ENCODE measurements around the gene TRIM33.

TRIM33 gene

DNA sequence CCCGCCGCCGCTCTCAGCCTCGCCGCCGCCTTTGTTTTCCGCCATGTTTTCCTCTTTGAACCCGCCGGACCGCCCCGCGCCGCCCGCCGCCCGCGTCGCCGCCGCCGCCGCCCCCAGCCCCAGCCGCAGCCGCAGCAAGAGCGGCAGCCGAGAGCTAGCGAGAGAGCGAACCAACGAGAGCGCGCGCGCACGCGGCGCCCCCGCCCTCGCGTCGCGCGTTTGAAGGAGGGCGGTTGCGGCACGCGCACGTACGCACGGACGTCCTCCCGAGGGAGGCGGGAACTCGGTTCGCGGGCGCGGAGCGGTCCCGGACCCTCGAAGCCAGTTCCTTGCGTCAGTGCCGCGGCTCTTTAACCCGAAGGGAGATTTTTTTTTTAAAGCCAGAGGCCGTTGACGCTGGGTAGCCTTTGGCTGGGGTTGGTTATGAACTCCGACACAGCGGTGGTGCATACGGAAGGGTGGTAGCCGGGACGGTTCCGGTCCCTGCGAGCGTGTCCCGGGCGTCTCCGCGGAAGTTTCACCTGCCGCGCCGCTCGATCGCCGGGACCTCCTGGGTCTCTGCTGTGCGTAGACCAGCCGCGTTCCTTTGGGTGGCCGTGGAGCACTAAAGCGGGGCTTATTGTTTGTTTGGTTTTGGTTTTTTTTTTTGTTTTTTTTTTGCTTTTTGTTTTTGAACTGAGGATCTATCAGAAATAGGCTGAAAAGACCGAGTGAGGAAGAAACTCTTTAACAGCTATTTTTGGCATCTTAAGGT, at the start of gene TRIM33:
TRIM33 (minus strand) TSS at position 172 of the 754 bp plus-strand sequence; CDS start at position 45, 127 bp downstream.
- DNase-seq (ENCODE audit: low read depth in 1 of 2, low spot score in 1 of 2): peak; percentile 83 to 89

DNA sequence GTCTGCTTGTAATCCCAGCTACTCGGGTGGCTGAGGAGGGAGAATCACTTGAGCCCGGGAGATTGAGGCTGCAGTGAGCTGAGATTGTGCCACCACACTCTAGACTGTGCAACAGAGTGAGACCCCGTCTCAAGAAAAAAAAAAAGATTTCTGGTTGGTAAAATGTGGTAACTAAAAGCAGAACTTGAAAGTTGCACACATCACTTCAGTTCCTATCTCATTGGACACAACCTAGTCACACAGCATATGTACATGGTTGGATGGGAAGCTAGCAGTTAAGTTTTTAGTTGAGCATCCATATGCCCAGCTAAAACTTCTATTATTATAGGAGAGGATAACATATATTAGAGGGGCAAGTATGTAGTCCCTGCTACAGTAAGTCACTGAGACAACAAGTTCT, 48.4 kb upstream of the TRIM33 start:
- DNase-seq (ENCODE audit: low read depth in 1 of 2, low spot score in 1 of 2): no peak

DNA sequence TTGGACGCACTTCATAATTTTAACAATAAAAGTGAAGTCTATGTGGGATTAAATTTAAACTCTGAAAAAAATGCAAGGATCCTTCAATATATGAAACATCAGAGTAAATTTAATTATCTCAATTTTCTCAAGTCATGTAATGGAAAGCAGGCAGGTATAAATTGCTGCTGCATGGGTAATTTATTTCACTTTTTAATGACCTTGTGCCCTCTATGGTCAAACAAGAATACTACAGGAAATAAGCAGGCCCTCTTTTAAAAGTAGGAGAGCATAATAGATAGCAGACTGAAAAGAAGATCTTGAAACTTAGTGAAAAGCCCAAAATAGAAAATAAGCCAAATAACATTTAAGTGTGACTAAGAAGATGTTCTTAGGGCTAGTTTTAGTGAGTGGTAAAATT, 47.5 kb upstream of the TRIM33 start:
- no peak for DNase-seq (ENCODE audit: low read depth in 1 of 2, low spot score in 1 of 2)

DNA sequence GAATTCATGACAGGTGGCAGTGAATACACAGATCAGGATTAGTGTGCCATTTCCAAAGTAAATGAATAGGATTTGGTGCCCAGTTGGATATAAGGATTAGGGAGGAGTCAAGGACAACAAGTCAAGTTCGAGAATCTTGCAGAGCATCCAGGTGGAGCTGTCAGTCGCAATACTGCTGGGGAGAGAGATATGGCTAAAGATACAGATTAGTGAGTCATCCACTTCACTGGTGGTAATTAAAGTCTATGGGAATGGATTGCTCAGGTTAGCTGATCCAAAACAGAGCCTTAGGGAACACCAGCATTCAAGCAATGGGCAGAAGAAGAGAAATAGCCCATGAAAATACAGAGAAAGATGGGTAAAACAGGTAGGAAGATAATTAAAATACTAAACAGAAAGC, 43.6 kb upstream of the TRIM33 start:
- DNase-seq (ENCODE audit: low read depth in 1 of 2, low spot score in 1 of 2): no peak

DNA sequence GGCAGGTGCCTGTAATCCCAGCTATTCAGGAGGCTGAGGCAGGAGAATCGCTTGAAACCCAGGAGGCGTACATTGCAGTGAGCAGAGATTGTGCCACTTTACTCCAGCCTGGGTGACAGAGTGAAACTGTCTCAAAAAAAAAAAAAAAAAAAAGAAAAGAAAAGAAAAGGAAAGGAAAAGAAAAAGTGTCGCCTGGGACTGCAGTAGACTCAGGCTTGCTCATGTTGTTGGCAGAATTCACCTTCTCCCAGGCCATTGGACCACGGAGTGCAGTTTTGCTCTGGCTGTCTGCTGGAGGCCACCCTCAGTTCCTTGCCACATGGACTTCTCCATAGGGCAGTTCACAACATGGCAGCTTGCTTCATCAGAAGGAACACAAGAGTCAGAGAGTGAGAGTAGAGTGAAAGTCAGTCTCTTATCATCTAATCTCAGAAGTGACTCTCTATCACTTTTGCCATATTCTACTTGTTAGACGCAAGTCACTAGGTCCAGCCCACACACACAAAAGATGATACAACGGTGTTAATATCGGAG, 41.2 kb upstream of the TRIM33 start:
- DNase-seq (ENCODE audit: low read depth in 1 of 2, low spot score in 1 of 2): no peak

DNA sequence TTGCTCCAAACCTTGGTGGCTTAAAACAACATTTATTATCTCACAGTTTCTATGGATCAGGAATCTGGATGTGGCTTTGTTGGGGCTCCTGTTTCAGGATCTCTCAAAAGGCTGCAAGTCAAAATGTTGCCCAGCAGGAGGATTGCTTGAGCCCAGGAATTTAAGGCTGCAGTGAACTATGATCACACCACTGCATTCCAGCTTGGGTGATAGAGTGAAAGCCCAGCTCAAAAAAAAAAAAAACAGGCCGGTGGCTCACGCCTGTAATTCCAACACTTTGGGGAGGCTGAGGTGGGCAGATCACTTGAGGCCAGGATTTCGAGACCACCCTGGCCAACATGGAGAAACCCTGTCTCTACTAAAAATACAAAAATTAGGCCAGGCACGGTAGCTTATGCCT, 40.4 kb upstream of the TRIM33 start:
- no peak for DNase-seq (ENCODE audit: low read depth in 1 of 2, low spot score in 1 of 2)

DNA sequence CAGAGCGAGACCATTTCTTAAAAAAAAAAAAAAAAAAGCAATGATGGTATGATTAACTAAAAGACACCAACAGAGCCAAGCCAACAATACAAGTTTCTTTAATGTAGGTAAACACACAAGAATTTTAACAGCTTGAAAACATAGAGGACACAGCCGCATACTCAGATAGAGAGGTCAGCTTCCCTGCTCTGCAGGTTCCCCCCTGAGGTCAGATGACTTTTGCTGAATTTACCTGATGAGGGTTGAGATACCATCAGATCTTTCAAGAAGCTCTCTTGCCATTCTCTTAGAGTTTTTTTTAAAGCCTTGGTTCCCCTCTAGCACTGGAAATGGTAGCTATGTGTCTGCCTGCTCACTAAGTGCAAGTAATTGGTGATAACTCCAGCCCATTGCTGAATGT, 39.3 kb upstream of the TRIM33 start:
- no peak for DNase-seq (ENCODE audit: low read depth in 1 of 2, low spot score in 1 of 2)

DNA sequence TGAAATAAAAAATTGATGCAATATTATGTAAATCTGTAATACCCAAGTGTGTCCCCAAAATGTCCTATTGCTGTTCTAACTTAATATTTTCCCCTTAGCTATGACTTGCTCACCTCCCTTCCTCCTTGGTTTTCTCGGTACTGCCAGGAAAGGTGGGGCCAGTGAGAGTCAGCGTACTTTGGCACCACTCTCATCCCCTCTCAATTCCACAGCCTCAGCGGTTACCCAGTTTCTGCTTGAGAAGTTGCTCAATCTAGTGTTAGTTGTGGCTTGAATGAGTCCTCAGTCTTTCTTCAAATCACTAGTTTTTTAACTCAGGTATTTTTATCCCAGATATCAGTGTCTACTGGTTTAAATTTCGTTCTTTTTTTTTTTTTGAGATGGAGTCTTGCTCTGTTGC, 38.1 kb upstream of the TRIM33 start:
- DNase-seq (ENCODE audit: low read depth in 1 of 2, low spot score in 1 of 2): no peak

DNA sequence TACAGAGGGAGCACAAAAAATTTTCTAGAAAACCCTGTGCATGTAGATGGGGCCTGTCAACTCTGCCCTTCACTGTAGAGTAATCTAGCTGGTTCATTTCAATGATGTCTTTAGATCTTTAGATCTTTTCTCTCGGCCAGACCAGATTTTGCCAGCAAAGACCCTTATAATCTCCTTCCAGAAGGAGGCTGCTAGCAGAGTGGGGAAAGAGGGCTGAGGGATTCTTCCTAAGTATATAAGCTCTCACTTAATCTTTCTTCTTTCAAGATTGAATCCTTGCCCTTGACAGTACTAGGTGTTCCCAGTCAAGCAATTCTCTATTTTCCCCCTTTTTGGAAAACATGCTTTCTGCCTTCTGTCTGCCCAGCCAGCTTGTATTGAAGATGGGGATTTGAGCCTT, 36.1 kb upstream of the TRIM33 start:
- DNase-seq (ENCODE audit: low read depth in 1 of 2, low spot score in 1 of 2): no peak

DNA sequence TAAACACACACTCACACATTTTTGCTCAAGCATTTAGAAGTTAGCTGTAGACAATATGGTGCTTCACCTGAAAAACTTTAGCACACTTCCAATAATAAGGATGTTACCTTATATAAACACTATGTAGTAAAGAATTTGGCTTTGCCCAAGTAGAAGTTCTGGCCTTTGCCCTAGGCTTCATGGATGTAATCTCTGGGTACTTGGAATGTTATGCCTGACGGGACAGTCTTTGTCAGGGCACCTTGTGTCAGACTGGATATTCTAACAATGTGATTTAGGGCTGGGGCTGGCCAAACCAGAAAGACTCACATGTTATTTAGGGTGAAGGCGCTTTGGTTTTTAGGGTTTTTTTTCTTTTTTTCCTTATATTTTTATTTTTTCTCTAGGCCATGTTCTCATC, 34.8 kb upstream of the TRIM33 start:
- no peak for DNase-seq (ENCODE audit: low read depth in 1 of 2, low spot score in 1 of 2)

DNA sequence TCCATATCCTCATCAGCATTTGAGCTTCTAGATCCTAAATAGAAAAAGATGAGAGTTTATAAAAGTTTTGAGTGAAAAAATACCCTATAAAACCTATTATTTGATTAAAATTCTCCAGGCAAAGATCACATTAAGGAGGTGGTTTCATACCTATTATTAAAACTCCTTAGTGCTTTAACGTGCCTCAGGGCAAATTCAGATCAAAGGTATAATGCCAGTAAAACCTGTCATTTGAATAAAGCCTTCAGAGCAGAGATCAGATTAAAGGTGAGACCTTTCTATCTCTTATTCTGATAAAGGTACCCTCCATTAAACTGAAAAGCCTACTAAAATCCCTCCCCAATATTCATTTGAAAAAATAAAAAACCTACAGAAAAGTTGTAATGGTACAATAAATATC, 34.3 kb upstream of the TRIM33 start:
- no peak for DNase-seq (ENCODE audit: low read depth in 1 of 2, low spot score in 1 of 2)

DNA sequence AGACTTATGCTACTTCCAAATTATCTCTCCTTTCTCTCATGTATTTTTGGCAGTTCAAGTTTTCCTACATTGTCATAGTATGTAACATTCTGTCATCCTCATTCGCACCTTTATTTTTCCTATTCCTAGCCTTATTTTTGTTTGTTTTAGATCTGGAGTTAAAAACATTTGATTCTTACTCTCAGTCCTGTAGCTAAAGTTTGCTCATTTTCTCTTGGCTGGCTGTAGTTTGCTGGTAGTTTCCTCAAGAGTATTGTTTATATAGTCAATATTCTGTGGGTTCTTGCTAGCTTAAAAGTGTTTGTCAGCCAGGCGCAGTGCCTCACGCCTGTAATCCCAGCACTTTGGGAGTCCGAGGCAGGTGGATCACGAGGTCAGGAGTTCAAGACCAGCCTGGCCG, 29.8 kb upstream of the TRIM33 start:
- DNase-seq (ENCODE audit: low read depth in 1 of 2, low spot score in 1 of 2): no peak

DNA sequence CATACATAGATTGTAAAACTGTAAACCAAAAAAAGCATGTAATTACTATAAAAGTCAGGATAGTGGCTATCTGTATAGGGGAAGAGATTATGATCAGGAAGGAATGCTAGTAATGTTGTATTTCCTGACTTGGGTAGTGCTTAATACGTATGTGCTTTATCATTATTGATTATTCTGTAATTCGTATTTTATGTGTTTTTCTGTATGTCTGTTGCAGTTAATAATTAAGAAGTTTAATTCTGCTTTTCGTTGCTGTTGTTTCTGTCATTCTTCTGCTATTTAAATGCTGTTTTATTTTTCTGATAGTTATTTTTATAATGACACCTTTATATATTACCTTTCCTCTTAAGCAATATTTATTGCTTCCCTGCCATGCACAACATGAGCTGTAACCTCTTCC, 29.3 kb upstream of the TRIM33 start:
- no peak for DNase-seq (ENCODE audit: low read depth in 1 of 2, low spot score in 1 of 2)

DNA sequence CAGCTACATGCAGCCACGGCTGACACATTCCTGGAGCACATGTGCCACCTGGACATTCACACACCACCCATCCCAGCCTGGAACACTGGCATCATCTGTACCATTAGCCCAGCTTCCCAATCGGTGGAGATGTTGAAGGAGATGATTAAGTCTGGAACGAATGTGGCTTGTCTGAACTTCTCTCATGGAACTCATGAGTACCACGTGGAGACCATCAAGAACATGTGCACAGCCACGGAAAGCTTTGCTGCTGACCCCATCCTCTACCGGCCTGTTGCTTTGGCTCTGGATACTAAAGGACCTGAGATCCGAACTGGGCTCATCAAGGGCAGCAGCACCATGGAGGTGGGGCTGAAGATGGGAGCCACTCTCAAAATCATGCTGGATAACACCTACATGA, 25.0 kb upstream of the TRIM33 start:
- no peak for DNase-seq (ENCODE audit: low read depth in 1 of 2, low spot score in 1 of 2)

DNA sequence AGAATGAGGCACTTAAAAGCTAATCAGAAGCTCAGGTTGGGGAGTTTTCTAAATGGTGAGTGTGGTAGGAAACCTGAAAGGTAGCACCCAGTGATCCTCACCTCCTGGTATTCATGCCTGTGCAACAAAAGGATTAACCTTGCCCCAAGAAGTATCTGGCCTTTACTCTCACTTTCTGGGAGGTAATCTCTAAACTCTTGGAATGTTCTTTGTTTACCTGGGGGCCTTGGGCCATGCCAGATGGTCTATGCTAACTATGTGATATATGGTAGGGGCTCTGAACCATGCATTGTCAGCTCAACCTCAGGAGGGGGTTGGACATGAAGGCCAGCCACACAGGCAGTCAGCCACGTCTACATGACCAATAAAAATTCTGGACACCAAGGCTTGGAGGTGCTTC, 24.4 kb upstream of the TRIM33 start:
- DNase-seq (ENCODE audit: low read depth in 1 of 2, low spot score in 1 of 2): no peak

DNA sequence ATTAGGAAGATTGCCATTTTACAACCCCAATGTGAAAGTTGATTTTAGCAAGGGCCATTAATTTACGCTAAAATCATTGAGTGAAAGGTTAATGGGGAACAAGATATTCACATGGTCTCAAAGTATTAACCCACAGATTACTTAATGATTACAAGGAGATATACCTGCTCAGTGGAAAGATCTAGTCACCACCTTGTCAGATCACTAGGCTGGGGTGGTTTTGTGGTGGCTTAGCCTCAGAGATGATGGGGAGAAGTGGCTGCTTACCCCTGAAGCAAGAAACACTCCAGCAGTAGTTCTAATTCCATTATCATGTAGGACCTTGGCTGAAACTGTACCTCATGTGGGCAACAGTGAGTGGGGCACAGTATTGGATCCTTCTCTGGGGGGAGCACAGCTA, 20.1 kb upstream of the TRIM33 start:
- DNase-seq (ENCODE audit: low read depth in 1 of 2, low spot score in 1 of 2): no peak

DNA sequence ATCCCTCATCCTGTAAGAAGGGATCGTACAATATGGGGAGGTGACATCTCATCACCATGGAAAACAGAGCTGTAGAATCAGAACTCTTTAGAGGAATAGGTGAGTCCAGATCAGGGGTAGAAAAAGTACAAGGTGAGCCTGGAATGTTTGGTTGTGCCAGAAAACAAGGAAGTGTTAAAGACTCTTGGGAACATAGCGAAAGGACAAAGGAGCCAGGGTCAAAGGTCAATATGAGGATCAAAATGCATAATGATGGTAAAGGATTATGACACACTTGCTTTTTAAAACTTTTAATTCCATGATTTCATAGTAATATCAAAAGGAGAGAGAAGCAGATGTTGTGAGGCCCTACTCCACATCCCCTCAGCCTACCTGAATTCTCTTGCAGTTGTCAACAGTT, 19.2 kb upstream of the TRIM33 start:
- DNase-seq (ENCODE audit: low read depth in 1 of 2, low spot score in 1 of 2): no peak

DNA sequence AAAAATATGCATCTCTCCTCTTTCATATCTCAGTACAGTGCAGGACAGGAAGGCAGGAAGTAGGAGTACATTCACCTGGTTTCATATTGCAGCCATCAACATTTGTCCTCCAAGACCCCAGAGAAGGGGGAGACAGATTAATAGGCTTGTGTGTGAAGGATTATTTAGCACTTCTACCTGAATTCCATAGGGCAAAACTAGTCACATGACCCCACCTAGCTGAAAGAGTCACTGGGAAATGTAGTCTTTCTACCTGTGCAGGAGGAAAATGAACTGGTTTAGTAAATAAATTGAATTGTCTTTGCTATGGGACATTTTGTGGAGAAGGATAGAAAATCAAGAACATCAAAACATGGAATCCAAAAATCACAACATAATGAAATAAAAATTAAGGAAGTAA, 13.9 kb upstream of the TRIM33 start:
- no peak for DNase-seq (ENCODE audit: low read depth in 1 of 2, low spot score in 1 of 2)

DNA sequence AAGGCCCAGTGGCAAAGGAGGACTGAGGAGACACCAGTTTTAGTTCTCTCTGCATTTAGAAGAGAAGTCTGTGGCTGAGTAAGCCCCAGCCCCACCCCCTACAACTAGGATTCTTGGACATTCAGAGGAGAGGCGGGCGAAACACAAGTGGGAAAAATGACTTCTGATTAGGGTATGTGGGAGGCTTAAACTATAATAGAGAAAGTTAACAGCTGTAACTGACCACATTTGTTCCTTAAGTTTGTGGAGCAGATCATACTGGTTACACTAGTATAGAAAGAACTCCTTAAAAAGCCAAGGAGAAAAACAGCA, 11.2 kb upstream of the TRIM33 start:
- no peak for DNase-seq (ENCODE audit: low read depth in 1 of 2, low spot score in 1 of 2)

DNA sequence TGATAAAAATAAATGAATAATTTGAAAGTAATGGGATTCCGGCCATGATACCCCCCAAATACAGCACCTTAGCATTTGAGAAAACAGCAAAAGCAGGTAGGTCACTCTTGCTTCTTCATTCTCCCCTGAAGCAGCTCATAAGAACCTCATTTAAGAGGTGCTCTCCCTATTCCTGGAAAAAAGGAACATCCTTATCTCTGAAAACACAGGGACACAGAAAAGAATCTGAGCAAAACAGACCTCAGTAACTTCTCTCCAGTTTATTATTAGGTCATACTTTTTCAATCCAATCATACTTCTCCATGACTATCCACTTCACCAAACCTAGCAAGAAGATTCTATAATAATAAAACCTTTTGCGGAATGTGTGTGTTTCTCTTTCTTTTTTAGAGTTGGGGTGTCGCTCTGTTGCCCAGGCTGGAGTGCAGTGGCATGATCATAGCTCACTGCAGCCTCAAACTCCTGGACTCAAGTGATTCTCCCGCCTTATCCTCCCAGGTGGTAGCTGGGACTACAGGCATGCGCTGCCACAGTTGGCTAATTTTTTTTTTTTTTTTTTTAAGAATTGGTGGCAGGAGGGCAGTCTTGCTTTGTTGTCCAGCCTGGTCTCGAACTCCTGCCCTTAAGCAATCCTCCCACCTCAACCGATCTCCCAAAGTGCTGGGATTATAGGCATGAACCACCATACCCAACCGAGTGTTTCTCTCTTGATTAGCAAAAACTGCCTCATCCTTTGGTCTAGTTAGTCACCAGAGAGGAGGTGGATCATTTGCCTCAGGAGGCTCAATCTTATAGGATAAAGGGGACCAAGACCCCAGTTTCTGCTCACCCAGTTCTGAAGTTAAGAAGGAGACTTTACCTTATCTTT, 10.6 kb upstream of the TRIM33 start:
- DNase-seq (ENCODE audit: low read depth in 1 of 2, low spot score in 1 of 2): no peak

DNA sequence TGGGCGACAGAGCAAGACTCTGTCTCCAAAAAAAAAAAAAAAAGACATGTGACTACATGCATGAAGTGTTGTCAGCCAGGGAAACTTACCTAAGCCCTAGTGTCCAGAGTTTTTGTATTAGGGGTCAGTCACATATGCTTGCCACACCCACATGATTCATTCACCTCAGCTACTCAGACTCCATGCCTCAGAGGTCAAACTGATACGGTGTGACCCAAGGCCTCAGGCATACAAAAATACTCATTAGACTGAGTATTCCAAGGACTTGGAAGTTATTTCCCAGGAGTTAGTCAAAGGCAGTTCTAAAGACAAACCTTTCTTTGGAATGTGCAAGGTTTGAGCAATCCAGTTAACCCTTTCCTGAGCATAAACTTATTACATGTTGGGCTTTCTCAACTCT, 6.3 kb upstream of the TRIM33 start:
- DNase-seq (ENCODE audit: low read depth in 1 of 2, low spot score in 1 of 2): no peak

DNA sequence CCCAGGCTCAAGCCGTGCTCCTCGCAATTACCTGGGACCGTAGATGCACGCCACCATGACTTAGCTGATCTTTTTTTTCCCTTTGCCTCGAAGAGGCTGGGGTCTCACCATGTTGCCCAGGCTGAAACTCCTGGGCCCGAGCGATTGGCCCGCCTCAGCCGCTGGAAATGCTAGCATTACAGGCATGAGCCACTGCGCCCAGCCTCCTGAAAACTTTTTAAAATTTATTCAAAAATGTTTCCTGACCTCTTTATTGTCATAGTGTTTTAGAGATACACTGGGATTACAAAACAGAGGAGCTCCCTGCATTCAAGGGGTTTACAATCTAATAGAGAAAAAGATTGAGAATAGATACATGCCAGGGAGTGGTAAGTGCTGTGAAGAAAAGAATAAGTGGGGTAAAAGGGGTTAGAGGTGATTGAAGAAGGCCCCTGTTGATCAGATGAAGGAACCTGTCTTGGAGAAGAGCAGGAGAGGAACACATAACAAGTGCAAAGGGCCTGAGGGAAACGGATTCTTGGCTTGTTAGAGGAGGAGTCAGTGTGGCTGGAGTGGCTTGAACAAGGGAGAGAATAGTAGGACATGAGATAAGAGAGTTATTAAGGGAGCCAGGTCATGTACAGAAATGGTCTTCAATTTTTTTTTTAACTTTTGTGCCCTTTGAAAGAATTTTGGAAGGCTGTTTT, 1.7 kb upstream of the TRIM33 start:
- DNase-seq (ENCODE audit: low read depth in 1 of 2, low spot score in 1 of 2): no peak

Measured in stimulated activated CD4-positive, alpha-beta T cell treated with anti-CD3 and anti-CD28 coated beads, Interleukin-15, amount 100 ng/mL, for 1 hour (primary cell).